ENCODE measurements around the gene DMD.

Gene DMD

DNA sequence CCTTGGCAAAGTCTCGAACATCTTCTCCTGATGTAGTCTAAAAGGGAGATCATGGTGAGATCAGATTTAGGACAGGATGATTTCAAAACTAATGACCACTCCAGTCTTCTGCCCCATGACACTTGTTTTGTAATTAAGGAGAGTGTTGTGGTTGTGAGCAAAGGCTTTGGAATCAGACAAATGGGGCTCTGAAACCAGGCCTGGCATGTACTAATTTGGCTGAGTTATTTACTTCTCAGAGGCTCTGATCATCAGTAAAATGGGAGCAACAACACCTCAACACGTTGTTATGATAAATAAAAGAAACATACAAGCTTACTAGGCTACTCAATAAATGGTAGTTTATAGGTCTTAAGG lies 2032.6 kb downstream of the DMD start:
- in situ Hi-C loops (cut with HindIII; ENCODE audit: low sequenced_read_pairs) = no loop called here
- DNase-seq (ENCODE audit: low read depth, low spot score) = no peak

DNA sequence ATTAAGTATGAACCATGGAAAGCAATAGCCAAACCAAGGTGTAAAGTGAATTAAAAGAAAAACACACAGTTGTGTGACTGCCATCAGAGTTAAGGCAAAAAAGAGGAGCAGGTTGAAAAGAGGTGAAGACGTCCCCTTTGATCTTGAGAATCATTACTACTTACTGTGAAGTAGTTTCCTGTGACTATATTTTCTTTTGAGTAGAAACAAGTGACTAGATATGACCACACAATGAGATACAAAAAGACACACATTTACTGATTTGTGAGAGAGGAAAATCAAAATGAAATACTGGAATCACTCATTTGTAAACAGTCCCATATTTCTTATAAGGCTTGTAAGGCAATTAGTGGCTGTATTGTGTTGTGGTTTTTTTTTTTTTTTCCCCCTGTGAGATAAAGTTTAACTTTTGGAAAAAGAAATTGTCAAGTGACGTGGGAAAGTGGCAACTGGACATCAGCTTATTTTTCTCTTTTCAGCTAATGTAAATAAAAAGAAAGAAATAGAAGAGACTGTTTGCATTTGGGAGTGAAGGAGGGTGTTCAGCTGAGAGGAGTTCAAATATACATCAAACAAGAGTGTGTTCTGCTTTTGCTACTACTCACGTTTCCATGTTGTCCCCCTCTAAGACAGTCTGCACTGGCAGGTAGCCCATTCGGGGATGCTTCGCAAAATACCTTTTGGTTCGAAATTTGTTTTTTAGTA lies 2033.1 kb downstream of the DMD start:
- TF ChIP-seq, protein P1, sequence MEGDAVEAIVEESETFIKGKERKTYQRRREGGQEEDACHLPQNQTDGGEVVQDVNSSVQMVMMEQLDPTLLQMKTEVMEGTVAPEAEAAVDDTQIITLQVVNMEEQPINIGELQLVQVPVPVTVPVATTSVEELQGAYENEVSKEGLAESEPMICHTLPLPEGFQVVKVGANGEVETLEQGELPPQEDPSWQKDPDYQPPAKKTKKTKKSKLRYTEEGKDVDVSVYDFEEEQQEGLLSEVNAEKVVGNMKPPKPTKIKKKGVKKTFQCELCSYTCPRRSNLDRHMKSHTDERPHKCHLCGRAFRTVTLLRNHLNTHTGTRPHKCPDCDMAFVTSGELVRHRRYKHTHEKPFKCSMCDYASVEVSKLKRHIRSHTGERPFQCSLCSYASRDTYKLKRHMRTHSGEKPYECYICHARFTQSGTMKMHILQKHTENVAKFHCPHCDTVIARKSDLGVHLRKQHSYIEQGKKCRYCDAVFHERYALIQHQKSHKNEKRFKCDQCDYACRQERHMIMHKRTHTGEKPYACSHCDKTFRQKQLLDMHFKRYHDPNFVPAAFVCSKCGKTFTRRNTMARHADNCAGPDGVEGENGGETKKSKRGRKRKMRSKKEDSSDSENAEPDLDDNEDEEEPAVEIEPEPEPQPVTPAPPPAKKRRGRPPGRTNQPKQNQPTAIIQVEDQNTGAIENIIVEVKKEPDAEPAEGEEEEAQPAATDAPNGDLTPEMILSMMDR (IDR thresholded peaks at IDR 0.05; ENCODE audit: low read depth, low read length) = no peak
- in situ Hi-C loops (cut with HindIII; ENCODE audit: low sequenced_read_pairs) = no loop called here
- H3K4me3 ChIP-seq (ENCODE audit: low read depth, low read length) = no peak overlapping the region
- no peak for DNase-seq (ENCODE audit: low read depth, low spot score)

More for the DNA sequence above, 2032.6 kb downstream of the DMD start:
- TF ChIP-seq, protein P1 (IDR thresholded peaks at IDR 0.05; ENCODE audit: low read depth, low read length) = no peak
- H3K4me3 ChIP-seq (ENCODE audit: low read depth, low read length) = no peak overlapping the region

DNA sequence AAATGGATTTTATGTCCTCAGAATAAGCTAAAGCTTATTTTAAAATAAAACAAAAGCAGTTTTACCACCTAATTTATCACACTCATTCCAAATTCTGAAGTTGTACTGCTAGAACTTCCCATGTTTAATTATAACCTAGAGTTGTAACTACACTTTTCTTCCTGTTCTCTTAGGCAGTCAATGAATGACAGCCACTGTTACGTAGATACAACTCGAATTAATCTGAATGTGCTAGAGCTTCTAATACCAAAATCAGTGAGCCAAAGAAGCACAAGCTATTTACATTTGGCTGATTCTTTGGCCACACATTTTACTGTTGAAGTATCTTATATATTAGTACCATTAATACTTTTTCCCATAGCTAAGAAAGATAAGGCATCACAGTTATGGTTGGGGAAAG lies 2040.6 kb downstream of the DMD start:
- TF ChIP-seq, protein P1 (IDR thresholded peaks at IDR 0.05; ENCODE audit: low read depth, low read length) = no peak
- DNase-seq (ENCODE audit: low read depth, low spot score) = no peak
- no peak overlapping the region for H3K4me3 ChIP-seq (ENCODE audit: low read depth, low read length)
- in situ Hi-C loops (cut with HindIII; ENCODE audit: low sequenced_read_pairs) = no loop called here

DNA sequence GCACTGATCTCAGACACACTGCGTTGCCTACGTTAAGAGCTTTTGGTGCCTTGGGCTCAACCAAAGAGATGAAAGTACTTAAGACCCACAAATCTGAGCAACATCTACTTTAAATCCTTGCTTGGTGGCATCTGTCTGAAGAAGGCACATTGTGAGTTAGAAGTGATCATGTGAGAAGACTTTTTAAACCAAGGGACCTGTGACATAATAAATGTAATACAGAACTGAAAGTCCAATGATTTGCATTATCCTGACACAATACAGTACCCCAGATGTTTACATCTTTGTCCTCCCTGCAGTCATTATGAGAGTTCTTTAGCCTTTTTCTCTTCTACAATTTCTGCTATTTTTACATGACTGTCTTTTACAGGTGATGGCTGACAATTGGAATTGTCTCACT lies 2042.8 kb downstream of the DMD start:
- no peak for DNase-seq (ENCODE audit: low read depth, low spot score)

DNA sequence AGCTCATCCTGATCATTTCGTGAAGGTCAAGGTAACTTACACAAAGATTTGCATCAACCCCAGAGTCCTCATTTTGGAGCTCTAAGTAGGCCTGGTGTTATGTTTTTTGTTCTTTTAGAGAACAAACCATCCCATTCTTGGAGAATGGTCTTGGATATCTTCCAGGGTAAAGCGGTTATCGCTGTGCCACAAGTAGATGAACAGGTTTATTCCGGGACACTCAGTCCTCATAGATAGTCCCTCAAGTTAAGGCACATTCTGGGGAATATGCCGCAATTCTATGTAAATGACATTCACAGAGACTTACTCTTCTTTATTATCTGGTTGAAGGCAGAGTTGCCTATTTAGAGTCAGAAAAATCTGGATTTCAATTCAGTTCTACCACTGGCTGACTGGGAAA lies 2044.5 kb downstream of the DMD start:
- no peak for DNase-seq (ENCODE audit: low read depth, low spot score)
- TF ChIP-seq, protein P1 (IDR thresholded peaks at IDR 0.05; ENCODE audit: low read depth, low read length) = no peak
- in situ Hi-C loops (cut with HindIII; ENCODE audit: low sequenced_read_pairs) = no loop called here

More for the DNA sequence above, 2042.8 kb downstream of the DMD start:
- in situ Hi-C loops (cut with HindIII; ENCODE audit: low sequenced_read_pairs) = no loop called here
- TF ChIP-seq, protein P1 (IDR thresholded peaks at IDR 0.05; ENCODE audit: low read depth, low read length) = no peak
- no peak overlapping the region for H3K4me3 ChIP-seq (ENCODE audit: low read depth, low read length)

DNA sequence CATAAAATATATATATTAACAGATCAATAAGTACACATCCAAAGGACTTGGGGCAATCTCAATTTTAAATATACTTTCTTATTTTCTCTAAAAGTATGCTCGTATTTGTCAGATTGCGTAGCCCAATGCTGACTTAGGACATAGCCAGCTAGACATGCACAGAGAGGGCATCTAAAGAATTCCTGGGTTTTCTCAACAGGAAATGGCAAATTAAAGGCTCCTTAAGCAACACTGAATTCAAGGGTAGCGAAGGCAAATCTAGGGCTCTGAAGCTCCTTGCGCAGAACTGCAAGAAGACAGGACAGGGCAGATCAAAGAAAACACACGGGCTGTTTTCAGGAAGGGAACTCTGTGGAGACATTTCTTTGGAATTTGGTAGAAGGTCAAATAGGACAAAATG lies 2044.9 kb downstream of the DMD start:
- DNase-seq (ENCODE audit: low read depth, low spot score) = no peak
- in situ Hi-C loops (cut with HindIII; ENCODE audit: low sequenced_read_pairs) = no loop called here
- TF ChIP-seq, protein P1 (IDR thresholded peaks at IDR 0.05; ENCODE audit: low read depth, low read length) = no peak
- no peak overlapping the region for H3K4me3 ChIP-seq (ENCODE audit: low read depth, low read length)

More for the DNA sequence above, 2044.5 kb downstream of the DMD start:
- no peak overlapping the region for H3K4me3 ChIP-seq (ENCODE audit: low read depth, low read length)

Measured in astrocyte of the spinal cord (primary cell).